HG03565 (cell line): ENCODE results near the gene SRCAP.
"Not testable (repeated sequence)": the region's sequence is repeated elsewhere in the genome, so short reads cannot be mapped to it uniquely, and the experiment has no call there.

Experiments
- ATAC-seq: cut with Tn5 transposase; IDR thresholded peaks from one replicate; pipeline ENCODE4 v1.9.1; 2021; ENCODE audit warnings: mild to moderate bottlenecking, moderate library complexity; ENCODE audit not compliant: unreplicated experiment

SRCAP gene

GRCh38 chr16:30697264-30698138 lies 1.5 kb upstream of the SRCAP start:
- peak; percentile 0 for ATAC-seq

- ATAC-seq: peak; percentile 64
These were observed 694 bp upstream of the SRCAP start for GRCh38 chr16:30698139-30698815.

DNA sequence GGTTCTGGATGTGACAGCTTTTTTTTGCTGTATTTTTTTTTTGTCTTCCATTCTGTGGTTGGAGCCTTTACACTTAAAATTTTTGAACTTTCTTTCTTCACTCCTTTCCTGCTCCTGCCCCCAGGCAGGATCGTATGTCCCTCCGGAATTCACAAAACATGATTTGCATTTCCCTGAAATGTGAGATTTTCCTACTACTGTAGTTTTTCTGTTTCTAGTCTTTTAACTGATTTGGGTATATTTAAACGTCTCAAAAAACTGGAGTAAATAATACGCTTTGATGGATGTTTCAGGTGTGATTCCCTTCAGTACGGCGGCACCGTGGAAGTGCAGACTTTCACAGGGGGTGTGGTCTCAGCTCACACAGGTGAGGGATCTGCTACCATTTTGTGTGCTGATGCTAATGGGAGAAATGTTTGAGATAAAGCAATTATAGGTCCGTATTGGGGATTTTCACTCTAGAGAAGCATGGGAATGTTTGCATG lies 686 bp downstream of the SRCAP start:
- no peak for ATAC-seq

GRCh38 chr16:30700491-30700890 lies 1.5 kb downstream of the SRCAP start:
- ATAC-seq: no peak

- no peak for ATAC-seq
These were observed 2.0 kb downstream of the SRCAP start for GRCh38 chr16:30700971-30701370.

GRCh38 chr16:30703071-30703470 lies 4.1 kb downstream of the SRCAP start:
- ATAC-seq: not testable (repeated sequence)

GRCh38 chr16:30703971-30704370 lies 5.0 kb downstream of the SRCAP start:
- ATAC-seq: no peak

GRCh38 chr16:30706046-30706445 lies 7.1 kb downstream of the SRCAP start:
- ATAC-seq: no peak

DNA sequence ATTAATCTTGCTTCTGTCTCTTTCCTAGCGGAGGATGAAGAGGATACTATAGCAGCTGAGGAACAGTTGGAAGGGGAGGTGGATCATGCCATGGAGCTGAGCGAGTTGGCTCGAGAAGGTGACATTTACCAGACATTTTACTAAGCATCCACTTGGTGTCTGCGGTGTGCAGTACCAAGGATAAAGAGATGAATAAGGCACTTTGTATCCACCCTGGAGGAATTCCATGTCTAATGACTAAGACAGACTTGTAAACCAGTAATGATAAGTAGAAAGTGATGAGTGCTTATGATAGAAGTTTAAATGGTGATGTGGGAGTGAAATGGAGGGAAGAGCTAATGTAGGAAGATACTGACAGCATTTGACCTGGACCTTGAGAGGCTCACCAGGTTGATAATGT lies 12.0 kb downstream of the SRCAP start:
- no peak for ATAC-seq

GRCh38 chr16:30711712-30712111 lies 12.7 kb downstream of the SRCAP start:
- no peak for ATAC-seq

DNA sequence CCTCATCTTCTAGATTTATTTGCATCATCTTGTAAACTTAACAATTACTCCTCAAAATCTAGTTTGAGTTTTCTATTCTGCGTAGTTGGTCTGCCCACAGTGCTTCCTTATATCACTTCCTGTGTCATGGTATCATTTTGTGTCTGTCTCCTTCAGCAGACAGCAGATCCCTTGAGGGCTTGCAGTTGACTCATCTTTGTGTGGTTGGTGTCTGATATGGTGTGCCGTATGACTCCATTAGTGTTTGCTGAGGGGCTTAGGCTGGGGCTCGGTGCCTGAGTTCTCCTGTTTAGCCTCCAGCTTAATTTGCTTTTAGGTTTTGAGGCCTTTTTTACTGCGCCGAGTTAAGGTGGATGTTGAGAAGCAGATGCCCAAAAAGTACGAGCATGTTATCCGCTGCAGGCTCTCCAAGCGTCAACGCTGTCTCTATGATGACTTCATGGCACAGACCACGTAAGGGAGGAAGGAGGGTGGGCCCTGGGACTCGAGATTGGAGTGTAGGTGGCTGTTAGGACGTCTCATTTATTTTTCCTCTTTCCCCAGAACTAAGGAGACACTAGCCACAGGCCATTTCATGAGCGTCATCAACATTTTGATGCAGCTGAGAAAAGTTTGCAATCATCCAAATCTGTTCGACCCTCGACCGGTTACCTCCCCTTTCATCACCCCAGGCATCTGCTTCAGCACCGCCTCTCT lies 16.9 kb downstream of the SRCAP start:
- ATAC-seq: no peak

DNA sequence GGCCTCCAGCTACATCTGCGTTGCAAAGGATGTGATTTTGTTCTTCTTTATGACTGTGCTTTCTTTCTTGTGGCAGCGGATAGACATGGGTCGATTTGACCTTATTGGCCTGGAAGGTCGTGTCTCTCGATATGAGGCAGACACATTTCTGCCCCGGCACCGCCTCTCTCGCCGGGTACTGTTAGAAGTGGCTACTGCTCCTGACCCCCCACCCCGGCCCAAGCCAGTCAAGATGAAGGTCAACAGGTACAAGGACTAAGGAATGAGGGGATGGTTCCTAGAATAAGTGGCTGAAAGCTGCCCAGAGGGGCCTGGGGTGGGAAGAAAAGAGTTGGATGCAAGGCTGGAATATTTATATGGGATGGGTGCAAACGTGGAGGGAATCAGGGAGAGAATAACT lies 21.1 kb downstream of the SRCAP start:
- no peak for ATAC-seq

DNA sequence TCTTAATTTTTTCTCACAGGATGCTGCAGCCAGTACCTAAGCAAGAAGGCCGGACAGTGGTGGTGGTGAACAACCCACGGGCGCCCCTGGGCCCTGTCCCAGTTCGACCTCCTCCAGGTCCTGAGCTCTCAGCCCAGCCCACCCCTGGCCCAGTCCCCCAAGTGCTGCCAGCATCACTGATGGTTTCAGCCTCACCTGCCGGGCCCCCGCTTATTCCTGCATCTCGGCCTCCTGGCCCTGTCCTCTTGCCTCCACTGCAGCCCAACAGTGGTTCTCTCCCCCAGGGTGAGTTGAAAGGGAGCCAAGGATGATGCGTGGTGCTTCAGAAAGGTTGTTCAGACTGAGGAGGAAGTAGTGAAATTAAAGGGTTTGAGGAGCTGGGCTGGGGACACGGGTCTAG lies 21.7 kb downstream of the SRCAP start:
- ATAC-seq: no peak

DNA sequence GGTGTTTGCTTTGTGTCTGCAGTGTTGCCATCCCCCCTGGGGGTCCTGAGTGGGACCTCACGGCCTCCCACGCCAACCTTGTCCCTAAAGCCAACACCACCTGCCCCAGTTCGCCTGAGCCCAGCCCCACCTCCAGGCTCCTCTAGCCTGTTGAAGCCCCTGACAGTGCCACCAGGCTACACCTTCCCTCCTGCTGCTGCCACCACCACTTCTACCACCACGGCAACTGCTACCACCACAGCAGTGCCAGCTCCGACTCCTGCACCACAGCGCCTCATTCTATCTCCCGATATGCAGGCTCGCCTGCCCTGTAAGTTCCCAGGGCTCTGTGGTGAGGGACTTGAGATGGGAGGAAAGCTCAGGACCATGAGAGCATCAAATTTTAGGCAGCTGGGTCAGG lies 22.2 kb downstream of the SRCAP start:
- ATAC-seq: no peak

- ATAC-seq: no peak
These were observed 22.6 kb downstream of the SRCAP start for GRCh38 chr16:30721606-30722005.

DNA sequence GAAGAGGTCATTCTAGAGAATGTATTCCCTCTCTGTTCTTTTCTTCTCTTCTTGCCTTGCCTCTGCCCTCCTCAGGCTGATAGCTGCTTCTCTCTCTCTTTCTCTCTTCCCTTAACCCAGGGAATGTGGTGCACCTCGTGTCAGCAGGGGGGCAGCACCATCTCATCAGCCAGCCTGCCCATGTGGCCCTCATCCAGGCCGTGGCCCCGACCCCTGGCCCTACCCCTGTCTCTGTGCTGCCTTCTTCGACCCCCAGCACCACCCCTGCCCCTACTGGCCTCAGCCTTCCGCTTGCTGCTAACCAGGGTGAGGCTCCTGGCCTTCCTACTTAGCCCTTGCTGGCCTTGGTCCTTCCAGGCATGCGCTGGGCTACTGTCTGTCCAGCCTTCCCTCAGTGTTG lies 23.5 kb downstream of the SRCAP start:
- no peak for ATAC-seq

DNA sequence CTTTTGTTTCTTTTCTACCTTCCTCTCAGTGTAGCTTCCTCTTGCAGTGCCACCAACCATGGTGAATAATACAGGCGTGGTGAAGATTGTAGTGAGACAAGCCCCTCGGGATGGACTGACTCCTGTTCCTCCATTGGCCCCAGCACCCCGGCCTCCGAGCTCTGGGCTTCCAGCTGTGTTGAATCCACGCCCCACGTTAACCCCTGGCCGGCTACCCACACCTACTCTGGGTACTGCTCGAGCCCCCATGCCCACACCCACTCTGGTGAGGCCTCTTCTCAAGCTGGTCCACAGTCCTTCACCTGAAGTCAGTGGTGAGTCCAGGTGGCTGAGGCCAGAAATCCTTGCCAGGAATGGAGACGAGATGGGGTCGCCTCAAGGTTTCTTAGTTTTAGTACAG lies 23.9 kb downstream of the SRCAP start:
- no peak for ATAC-seq

DNA sequence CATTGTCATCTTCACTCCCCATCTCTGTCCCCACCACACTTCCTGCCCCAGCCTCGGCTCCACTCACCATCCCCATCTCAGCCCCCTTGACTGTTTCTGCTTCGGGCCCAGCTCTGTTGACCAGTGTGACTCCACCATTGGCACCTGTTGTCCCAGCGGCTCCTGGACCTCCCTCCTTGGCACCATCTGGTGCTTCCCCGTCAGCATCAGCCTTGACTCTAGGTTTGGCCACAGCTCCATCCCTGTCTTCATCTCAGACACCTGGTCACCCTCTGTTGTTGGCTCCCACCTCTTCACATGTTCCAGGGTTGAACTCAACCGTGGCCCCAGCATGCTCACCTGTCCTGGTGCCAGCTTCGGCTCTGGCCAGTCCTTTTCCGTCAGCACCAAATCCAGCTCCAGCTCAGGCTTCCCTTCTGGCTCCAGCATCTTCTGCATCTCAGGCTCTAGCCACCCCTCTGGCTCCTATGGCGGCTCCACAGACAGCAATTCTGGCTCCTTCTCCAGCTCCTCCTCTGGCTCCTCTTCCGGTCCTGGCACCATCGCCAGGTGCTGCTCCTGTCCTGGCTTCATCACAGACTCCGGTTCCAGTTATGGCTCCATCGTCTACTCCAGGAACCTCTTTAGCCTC lies 24.9 kb downstream of the SRCAP start:
- ATAC-seq: no peak

GRCh38 chr16:30724641-30725417 lies 25.9 kb downstream of the SRCAP start:
- no peak for ATAC-seq

DNA sequence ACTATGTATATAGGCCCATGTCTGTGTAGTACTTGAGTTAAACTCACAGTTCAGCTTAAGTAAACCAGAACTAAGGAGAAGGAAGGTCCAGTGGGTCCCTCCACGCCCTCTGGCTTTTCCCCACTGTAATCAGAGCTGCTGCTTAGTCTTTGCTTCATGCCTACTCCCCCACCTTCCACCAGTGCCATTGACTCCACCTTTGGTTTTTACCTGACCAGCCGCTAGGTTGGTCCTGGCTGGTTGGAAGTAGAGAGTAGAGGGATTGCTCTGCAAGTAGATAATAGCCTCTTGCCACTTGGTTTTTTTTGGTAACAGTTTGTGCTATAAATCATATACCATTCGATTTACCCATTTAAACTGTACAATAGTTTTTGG lies 26.4 kb downstream of the SRCAP start:
- ATAC-seq: no peak
